Measurements from ENCODE around the gene CAMK2N2. TPM values are rescaled to one million over a fixed set of nuclear protein-coding genes. Genes with fewer than 3 reads are reported as not detected.
A peak's percentile ranks its signal among the peaks of the same experiment; 100 is the strongest.

CAMK2N2 gene
- total and polyA plus RNA-seq, 5 donors from 2014 or later, result 0.37 TPM; not detected in 4

- Mint-ChIP-seq H3K9me3 (peaks cover 0 to 1% (median 0%) of the 10 kb centered on the region in 7 donors), H3K27me3 (peaks cover 5% of the 10 kb centered on the region), H3K27ac (peak within 1 kb of the TSS; percentile 94 to 97 (median 97)), H3K36me3 (peaks cover 12% of the 10 kb centered on the region), H3K4me1 (peaks cover 0 to 36% (median 21%) of the 10 kb centered on the region in 4 donors), H3K4me3 (peak within 1 kb of the TSS; percentile 91 to 97 (median 94))
- Histone ChIP-seq H3K4me1 (ENCODE audit: control insufficient read depth, insufficient read depth, low read length, poor library complexity, severe bottlenecking) (peaks cover 14% of the 10 kb centered on the region), H3K36me3 (ENCODE audit: control insufficient read depth, insufficient read depth, low read length) (peaks cover 29% of the 10 kb centered on the region), H3K27me3 (ENCODE audit: control insufficient read depth, insufficient read depth, low read length) (no peaks in the 10 kb centered on the region), H3K4me3 (ENCODE audit: low read depth, low read length) (peak within 1 kb of the TSS; percentile 93), H3K9me3 (ENCODE audit: control insufficient read depth in 2 of 2, low read length in 2 of 2) (no peaks in the 10 kb centered on the region), H3K27ac (ENCODE audit: insufficient read depth, low read length, poor library complexity, severe bottlenecking) (peak within 1 kb of the TSS; percentile 82)
- DNase-seq (peak; percentile 97 to 98 (median 97)), ATAC-seq (ENCODE audit: low read depth in 2 of 2) (peak; percentile 94 to 96)
These were observed 37.6 kb upstream of the CAMK2N2 start, which contains the start of gene PSMD2 for GRCh38 chr3:184298759-184299487. Gene PSMD2 (plus strand): TSS chr3:184299241. CDS start chr3:184299267, 26 bp downstream.

- Histone ChIP-seq H3K4me1 (ENCODE audit: control insufficient read depth, insufficient read depth, low read length, poor library complexity, severe bottlenecking) (peaks cover 14% of the 10 kb centered on the region), H3K36me3 (ENCODE audit: control insufficient read depth, insufficient read depth, low read length) (peaks cover 6% of the 10 kb centered on the region), H3K27ac (ENCODE audit: insufficient read depth, low read length, poor library complexity, severe bottlenecking) (no peak overlapping the region), H3K9me3 (ENCODE audit: control insufficient read depth in 2 of 2, low read length in 2 of 2) (no peaks in the 10 kb centered on the region), H3K4me3 (ENCODE audit: low read depth, low read length) (no peak overlapping the region), H3K27me3 (ENCODE audit: control insufficient read depth, insufficient read depth, low read length) (no peaks in the 10 kb centered on the region)
- Mint-ChIP-seq H3K27me3 (peaks cover 5% of the 10 kb centered on the region), H3K9me3 (peaks cover 0 to 1% (median 0%) of the 10 kb centered on the region in 7 donors), H3K36me3 (no peaks in the 10 kb centered on the region), H3K4me1 (peaks cover 0 to 29% (median 19%) of the 10 kb centered on the region in 4 donors), H3K27ac (no peak overlapping the region), H3K4me3 (peak overlapping the region in 3 of 4 donors; percentile 15 to 92 (median 50))
- ATAC-seq (ENCODE audit: low read depth in 2 of 2) (no peak), DNase-seq (no peak)
These were observed 35.3 kb upstream of the CAMK2N2 start for GRCh38 chr3:184296616-184297015.

GRCh38 chr3:184295771-184296170, 34.4 kb upstream of the CAMK2N2 start:
- Mint-ChIP-seq H3K27ac (no peak overlapping the region), H3K4me1 (peaks cover 0 to 25% (median 18%) of the 10 kb centered on the region in 4 donors), H3K9me3 (peaks cover 0 to 1% (median 0%) of the 10 kb centered on the region in 7 donors), H3K36me3 (no peaks in the 10 kb centered on the region), H3K27me3 (peaks cover 5% of the 10 kb centered on the region), H3K4me3 (peak overlapping the region in 1 of 4 donors; percentile 15)
- H3K9me3 ChIP-seq (ENCODE audit: control insufficient read depth in 2 of 2, low read length in 2 of 2), result no peaks in the 10 kb centered on the region
- no peak overlapping the region for H3K27ac ChIP-seq (ENCODE audit: insufficient read depth, low read length, poor library complexity, severe bottlenecking)
- H3K4me3 ChIP-seq (ENCODE audit: low read depth, low read length), result no peak overlapping the region
- no peak for DNase-seq
- peaks cover 2% of the 10 kb centered on the region for H3K36me3 ChIP-seq (ENCODE audit: control insufficient read depth, insufficient read depth, low read length)
- H3K4me1 ChIP-seq (ENCODE audit: control insufficient read depth, insufficient read depth, low read length, poor library complexity, severe bottlenecking), result peaks cover 14% of the 10 kb centered on the region
- ATAC-seq (ENCODE audit: low read depth in 2 of 2), result no peak
- H3K27me3 ChIP-seq (ENCODE audit: control insufficient read depth, insufficient read depth, low read length), result no peaks in the 10 kb centered on the region

- Histone ChIP-seq H3K27me3 (ENCODE audit: control insufficient read depth, insufficient read depth, low read length) (no peaks in the 10 kb centered on the region), H3K4me3 (ENCODE audit: low read depth, low read length) (no peak overlapping the region), H3K4me1 (ENCODE audit: control insufficient read depth, insufficient read depth, low read length, poor library complexity, severe bottlenecking) (no peaks in the 10 kb centered on the region), H3K27ac (ENCODE audit: insufficient read depth, low read length, poor library complexity, severe bottlenecking) (no peak overlapping the region), H3K9me3 (ENCODE audit: control insufficient read depth in 2 of 2, low read length in 2 of 2) (no peaks in the 10 kb centered on the region), H3K36me3 (ENCODE audit: control insufficient read depth, insufficient read depth, low read length) (no peaks in the 10 kb centered on the region)
- peaks cover 0 to 1% (median 0%) of the 10 kb centered on the region in 7 donors for H3K9me3 Mint-ChIP-seq
- no peaks in the 10 kb centered on the region for H3K4me1 Mint-ChIP-seq
- H3K27me3 Mint-ChIP-seq, result peaks cover 7% of the 10 kb centered on the region
- H3K4me3 Mint-ChIP-seq, result no peak overlapping the region
- DNase-seq (no peak), ATAC-seq (ENCODE audit: low read depth in 2 of 2) (no peak)
- H3K36me3 Mint-ChIP-seq, result no peaks in the 10 kb centered on the region
- H3K27ac Mint-ChIP-seq, result no peak overlapping the region
These were observed 30.5 kb upstream of the CAMK2N2 start for GRCh38 chr3:184291738-184292445.

GRCh38 chr3:184291044-184291737, 29.8 kb upstream of the CAMK2N2 start:
- H3K4me3 Mint-ChIP-seq, result no peak overlapping the region
- Histone ChIP-seq H3K4me3 (ENCODE audit: low read depth, low read length) (no peak overlapping the region), H3K36me3 (ENCODE audit: control insufficient read depth, insufficient read depth, low read length) (no peaks in the 10 kb centered on the region), H3K27ac (ENCODE audit: insufficient read depth, low read length, poor library complexity, severe bottlenecking) (no peak overlapping the region), H3K4me1 (ENCODE audit: control insufficient read depth, insufficient read depth, low read length, poor library complexity, severe bottlenecking) (no peaks in the 10 kb centered on the region), H3K27me3 (ENCODE audit: control insufficient read depth, insufficient read depth, low read length) (no peaks in the 10 kb centered on the region), H3K9me3 (ENCODE audit: control insufficient read depth in 2 of 2, low read length in 2 of 2) (no peaks in the 10 kb centered on the region)
- peaks cover 13% of the 10 kb centered on the region for H3K27me3 Mint-ChIP-seq
- H3K27ac Mint-ChIP-seq, result no peak overlapping the region
- no peaks in the 10 kb centered on the region for H3K4me1 Mint-ChIP-seq
- no peaks in the 10 kb centered on the region for H3K36me3 Mint-ChIP-seq
- peaks cover 0 to 1% (median 0%) of the 10 kb centered on the region in 7 donors for H3K9me3 Mint-ChIP-seq
- ATAC-seq (ENCODE audit: low read depth in 2 of 2) (no peak), DNase-seq (no peak)

GRCh38 chr3:184290331-184290730, 29.0 kb upstream of the CAMK2N2 start:
- Histone ChIP-seq H3K4me1 (ENCODE audit: control insufficient read depth, insufficient read depth, low read length, poor library complexity, severe bottlenecking) (no peaks in the 10 kb centered on the region), H3K27ac (ENCODE audit: insufficient read depth, low read length, poor library complexity, severe bottlenecking) (no peak overlapping the region), H3K36me3 (ENCODE audit: control insufficient read depth, insufficient read depth, low read length) (no peaks in the 10 kb centered on the region), H3K9me3 (ENCODE audit: control insufficient read depth in 2 of 2, low read length in 2 of 2) (no peaks in the 10 kb centered on the region), H3K4me3 (ENCODE audit: low read depth, low read length) (no peak overlapping the region), H3K27me3 (ENCODE audit: control insufficient read depth, insufficient read depth, low read length) (peaks cover 3% of the 10 kb centered on the region)
- DNase-seq (no peak), ATAC-seq (ENCODE audit: low read depth in 2 of 2) (no peak)
- Mint-ChIP-seq H3K4me1 (no peaks in the 10 kb centered on the region), H3K4me3 (no peak overlapping the region), H3K36me3 (no peaks in the 10 kb centered on the region), H3K27me3 (peaks cover 19% of the 10 kb centered on the region), H3K27ac (peak overlapping the region in 1 of 3 donors; percentile 43), H3K9me3 (peaks cover 0 to 1% (median 0%) of the 10 kb centered on the region in 7 donors)

- ATAC-seq (ENCODE audit: low read depth in 2 of 2) (peak; percentile 46 to 54), DNase-seq (peak; percentile 30 to 57 (median 37))
- Mint-ChIP-seq H3K27ac (no peak overlapping the region), H3K4me1 (no peaks in the 10 kb centered on the region), H3K27me3 (peaks cover 27% of the 10 kb centered on the region), H3K36me3 (no peaks in the 10 kb centered on the region), H3K9me3 (no peaks in the 10 kb centered on the region), H3K4me3 (no peak overlapping the region)
- H3K27me3 ChIP-seq (ENCODE audit: control insufficient read depth, insufficient read depth, low read length), result peaks cover 3% of the 10 kb centered on the region
- H3K4me1 ChIP-seq (ENCODE audit: control insufficient read depth, insufficient read depth, low read length, poor library complexity, severe bottlenecking), result no peaks in the 10 kb centered on the region
- no peaks in the 10 kb centered on the region for H3K9me3 ChIP-seq (ENCODE audit: control insufficient read depth in 2 of 2, low read length in 2 of 2)
- H3K36me3 ChIP-seq (ENCODE audit: control insufficient read depth, insufficient read depth, low read length), result no peaks in the 10 kb centered on the region
- H3K4me3 ChIP-seq (ENCODE audit: low read depth, low read length), result no peak overlapping the region
- no peak overlapping the region for H3K27ac ChIP-seq (ENCODE audit: insufficient read depth, low read length, poor library complexity, severe bottlenecking)
These were observed 28.1 kb upstream of the CAMK2N2 start for GRCh38 chr3:184289426-184289938.
